ENCODE data around the gene CATSPERE.

The CATSPERE gene

GRCh38 chr1:244461245-244462071 is at the start of gene CATSPERE:
TSS of gene CATSPERE (plus strand) at chr1:244461273. CDS start at chr1:244461430, 157 bp downstream.
- in situ Hi-C loops (cut with HindIII; ENCODE audit: low sequenced_read_pairs) = loop anchor here (10.0 kb wide), 1 partner anchor 63 kb away; no protein-coding TSS in a partner anchor

GRCh38 chr1:244412176-244412575 is 48.9 kb upstream of the CATSPERE start:
- in situ Hi-C loops (cut with HindIII; ENCODE audit: low sequenced_read_pairs) = loop anchor here (10.0 kb wide), 1 partner anchor 487 kb away; no protein-coding TSS in a partner anchor

- in situ Hi-C loops (cut with HindIII; ENCODE audit: low sequenced_read_pairs) = loop anchor here (10.0 kb wide), 1 partner anchor 489 kb away; no protein-coding TSS in a partner anchor
Measured at GRCh38 chr1:244413736-244414135, 47.3 kb upstream of the CATSPERE start.

GRCh38 chr1:244414543-244414942 is 46.5 kb upstream of the CATSPERE start:
- in situ Hi-C loops (cut with HindIII; ENCODE audit: low sequenced_read_pairs) = loop anchor here (10.0 kb wide), 1 partner anchor 490 kb away; no protein-coding TSS in a partner anchor

GRCh38 chr1:244419024-244419423 is 42.0 kb upstream of the CATSPERE start:
- in situ Hi-C loops (cut with HindIII; ENCODE audit: low sequenced_read_pairs) = loop anchor here (10.0 kb wide), 1 partner anchor 494 kb away; no protein-coding TSS in a partner anchor

GRCh38 chr1:244422174-244422573 is 38.9 kb upstream of the CATSPERE start:
- in situ Hi-C loops (cut with HindIII; ENCODE audit: low sequenced_read_pairs) = no loop called here

- in situ Hi-C loops (cut with HindIII; ENCODE audit: low sequenced_read_pairs) = no loop called here
Measured at GRCh38 chr1:244424649-244425334, 36.3 kb upstream of the CATSPERE start.

- in situ Hi-C loops (cut with HindIII; ENCODE audit: low sequenced_read_pairs) = no loop called here
Measured at GRCh38 chr1:244427647-244428046, 33.4 kb upstream of the CATSPERE start.

- in situ Hi-C loops (cut with HindIII; ENCODE audit: low sequenced_read_pairs) = no loop called here
Measured at GRCh38 chr1:244429818-244430217, 31.3 kb upstream of the CATSPERE start.

GRCh38 chr1:244431166-244431565 is 29.9 kb upstream of the CATSPERE start:
- in situ Hi-C loops (cut with HindIII; ENCODE audit: low sequenced_read_pairs) = no loop called here

GRCh38 chr1:244435562-244436205 is 25.4 kb upstream of the CATSPERE start:
- in situ Hi-C loops (cut with HindIII; ENCODE audit: low sequenced_read_pairs) = no loop called here

GRCh38 chr1:244436336-244437085 is 24.6 kb upstream of the CATSPERE start:
- in situ Hi-C loops (cut with HindIII; ENCODE audit: low sequenced_read_pairs) = no loop called here

GRCh38 chr1:244437086-244437468 is 24.0 kb upstream of the CATSPERE start:
- in situ Hi-C loops (cut with HindIII; ENCODE audit: low sequenced_read_pairs) = no loop called here

- in situ Hi-C loops (cut with HindIII; ENCODE audit: low sequenced_read_pairs) = no loop called here
Measured at GRCh38 chr1:244439391-244440032, 21.6 kb upstream of the CATSPERE start.

- in situ Hi-C loops (cut with HindIII; ENCODE audit: low sequenced_read_pairs) = no loop called here
Measured at GRCh38 chr1:244442850-244443249, 18.2 kb upstream of the CATSPERE start.

GRCh38 chr1:244444854-244445253 is 16.2 kb upstream of the CATSPERE start:
- in situ Hi-C loops (cut with HindIII; ENCODE audit: low sequenced_read_pairs) = no loop called here

GRCh38 chr1:244445320-244446181 is 15.5 kb upstream of the CATSPERE start:
- in situ Hi-C loops (cut with HindIII; ENCODE audit: low sequenced_read_pairs) = no loop called here

- in situ Hi-C loops (cut with HindIII; ENCODE audit: low sequenced_read_pairs) = no loop called here
Measured at GRCh38 chr1:244447024-244447423, 14.0 kb upstream of the CATSPERE start.

- in situ Hi-C loops (cut with HindIII; ENCODE audit: low sequenced_read_pairs) = no loop called here
Measured at GRCh38 chr1:244447552-244447951, 13.5 kb upstream of the CATSPERE start.

All from endothelial cell of hepatic sinusoid (primary cell).